Loucy (cell line): ENCODE data around the gene EXOC2.

Experiments used
- H2AFZ ChIP-seq: fragments of 200-600 bp; sonication (generic); 2 replicates; pipeline ENCODE4 v1.6.0; 2016; ENCODE audit warnings: antibody characterized with exemption, mild to moderate bottlenecking, low read length, moderate library complexity
- H3F3A ChIP-seq: fragments of 200-600 bp; 2 replicates; pipeline ENCODE4 v1.6.0; 2016; ENCODE audit warnings: antibody characterized with exemption, low read depth, mild to moderate bottlenecking
- H3K27me3 ChIP-seq: fragments of 200-600 bp; sonication (generic); 2 replicates; pipeline ENCODE4 v1.6.1; 2014; ENCODE audit warnings: low read length, mild to moderate bottlenecking; ENCODE audit not compliant: insufficient read depth, poor library complexity, severe bottlenecking
- H3K36me3 ChIP-seq: fragments of 200-600 bp; sonication (generic); 2 replicates; pipeline ENCODE4 v1.6.1; 2016; ENCODE audit warnings: low read length; ENCODE audit not compliant: insufficient read depth
- H3K4me1 ChIP-seq: fragments of 200-600 bp; sonication (generic); 2 replicates; pipeline ENCODE4 v1.5.1; 2014; ENCODE audit warnings: low read length, mild to moderate bottlenecking; ENCODE audit not compliant: insufficient read depth, poor library complexity, severe bottlenecking
- H3K4me2 ChIP-seq: fragments of 200-600 bp; sonication (generic); 2 replicates; pipeline ENCODE4 v1.6.0; 2014; ENCODE audit warnings: antibody characterized with exemption, low read length, low read depth, mild to moderate bottlenecking; ENCODE audit not compliant: poor library complexity, severe bottlenecking
- H3K4me3 ChIP-seq: fragments of 200-600 bp; sonication (generic); 2 replicates; pipeline ENCODE4 v1.5.1; 2014; ENCODE audit warnings: low read length, mild to moderate bottlenecking, mixed read lengths; ENCODE audit not compliant: poor library complexity, severe bottlenecking
- H3K79me2 ChIP-seq: fragments of 200-600 bp; sonication (generic); 2 replicates; pipeline ENCODE4 v1.6.1; 2014; ENCODE audit warnings: low read length; ENCODE audit not compliant: insufficient read depth
- H3K9ac ChIP-seq: fragments of 200-600 bp; sonication (generic); 2 replicates; pipeline ENCODE4 v1.6.0; 2014; ENCODE audit warnings: mild to moderate bottlenecking, low read depth, low read length, moderate library complexity; ENCODE audit not compliant: poor library complexity, severe bottlenecking
- H3K9me2 ChIP-seq: fragments of 200-600 bp; sonication (generic); replicated peaks from 2 replicates; pipeline ENCODE4 v1.6.1; 2016; ENCODE audit warnings: low read depth, low read length, mixed read lengths
- H3K9me3 ChIP-seq: fragments of 200-600 bp; sonication (generic); 2 replicates; pipeline ENCODE4 v1.6.1; 2014; ENCODE audit warnings: mild to moderate bottlenecking, antibody characterized with exemption, low read length, low read depth; ENCODE audit not compliant: insufficient read depth
- H4K20me1 ChIP-seq: fragments of 200-600 bp; sonication (generic); 2 replicates; pipeline ENCODE4 v1.6.0; 2014; ENCODE audit warnings: antibody characterized with exemption, low read length, mild to moderate bottlenecking; ENCODE audit not compliant: insufficient read depth, poor library complexity, severe bottlenecking
- CTCF ChIP-seq: fragments of 200-600 bp; sonication (generic); conservative IDR thresholded peaks from 2 replicates; pipeline ENCODE4 v1.5.1; 2014; ENCODE audit warnings: mild to moderate bottlenecking, antibody characterized with exemption, low read length
- EZH2phosphoT487 ChIP-seq: fragments of 200-600 bp; IDR thresholded peaks from 2 replicates; pipeline ENCODE4 v1.6.1; 2018; ENCODE audit warnings: antibody characterized with exemption, mild to moderate bottlenecking, moderate library complexity, borderline replicate concordance

EXOC2 gene

GRCh38 chr6:636488-636887 lies 56.5 kb downstream of the EXOC2 start:
- Histone ChIP-seq H4K20me1 (no peaks in the 10 kb centered on the region), H3K36me3 (peaks cover 16% of the 10 kb centered on the region; the same call in 1 of the 2 replicates)
- TF ChIP-seq EZH2phosphoT487: no peak
- TF ChIP-seq CTCF: no peak

GRCh38 chr6:635233-635632 lies 57.7 kb downstream of the EXOC2 start:
- no peak overlapping the region for H3K9ac ChIP-seq
- TF ChIP-seq EZH2phosphoT487 (no peak), CTCF (no peak)
- peaks cover 16% of the 10 kb centered on the region; the same call in 1 of the 2 replicates for H3K36me3 ChIP-seq
- H3F3A ChIP-seq: no peaks in the 10 kb centered on the region
- H2AFZ ChIP-seq: no peak overlapping the region
- H3K27me3 ChIP-seq: no peaks in the 10 kb centered on the region
- no peaks in the 10 kb centered on the region for H3K9me2 ChIP-seq
- H3K4me2 ChIP-seq: no peak overlapping the region
- H4K20me1 ChIP-seq: no peaks in the 10 kb centered on the region
- no peaks in the 10 kb centered on the region for H3K4me1 ChIP-seq
- H3K79me2 ChIP-seq: 0 out of 2 replicates have a peak, but pooled peaks cover 4% of the 10 kb centered on the region
- H3K4me3 ChIP-seq: no peak overlapping the region
- H3K9me3 ChIP-seq: no peaks in the 10 kb centered on the region

More at GRCh38 chr6:636488-636887, 56.5 kb downstream of the EXOC2 start:
- Histone ChIP-seq H3K4me2 (no peak overlapping the region), H3K9me3 (no peaks in the 10 kb centered on the region), H3K4me3 (no peak overlapping the region), H3K9ac (no peak overlapping the region), H3K4me1 (no peaks in the 10 kb centered on the region), H3K27me3 (no peaks in the 10 kb centered on the region), H3F3A (no peaks in the 10 kb centered on the region), H3K9me2 (no peaks in the 10 kb centered on the region), H3K79me2 (peaks cover 11% of the 10 kb centered on the region; the same call in 1 of the 2 replicates), H2AFZ (no peak overlapping the region)

GRCh38 chr6:633611-634010 lies 59.3 kb downstream of the EXOC2 start:
- Histone ChIP-seq H3F3A (no peaks in the 10 kb centered on the region), H3K4me3 (no peak overlapping the region), H3K79me2 (no peaks in the 10 kb centered on the region), H3K4me1 (peaks cover 5% of the 10 kb centered on the region), H3K4me2 (no peak overlapping the region), H3K36me3 (peaks cover 16% of the 10 kb centered on the region; the same call in 1 of the 2 replicates), H3K9ac (no peak overlapping the region), H3K9me3 (no peaks in the 10 kb centered on the region), H3K27me3 (no peaks in the 10 kb centered on the region), H4K20me1 (no peaks in the 10 kb centered on the region), H2AFZ (no peak overlapping the region), H3K9me2 (no peaks in the 10 kb centered on the region)
- no peak for TF ChIP-seq CTCF
- no peak for TF ChIP-seq EZH2phosphoT487
